Right renal pelvis (tissue), 4 donors: ENCODE measurements around the gene BPI. TPM values are rescaled to one million over a fixed set of nuclear protein-coding genes. Genes with fewer than 3 reads are reported as not detected.
"Not testable (repeated sequence)": the region's sequence is repeated elsewhere in the genome, so short reads cannot be mapped to it uniquely, and the experiment has no call there.

Source experiments
- DNase-seq, 4 donors: peaks; one replicate each; pipeline ENCODE4 v3.0.0-alpha.2; 2013; ENCODE audit warnings: low read depth in 4 of 4, low spot score in 3 of 4, missing footprints in 1 of 4
- polyA plus RNA-seq, 4 donors: library from polyadenylated mRNA; unstranded; fragments of 120-200 nt; gene quantifications; one replicate each; pipeline ENCODE4 v1.2.1, GENCODE V29; 2013; ENCODE audit not compliant: insufficient read length in 4 of 4

The BPI gene
- polyA plus RNA-seq, 4 donors = 0.80 to 1.4 (median 1.3) TPM; not detected in 1

GRCh38 chr20:38277285-38277684 is 26.7 kb upstream of the BPI start:
- no peak for DNase-seq

GRCh38 chr20:38277691-38278090 is 26.3 kb upstream of the BPI start:
- no peak for DNase-seq

GRCh38 chr20:38278131-38278530 is 25.8 kb upstream of the BPI start:
- no peak for DNase-seq

- DNase-seq = no peak
These were observed 25.2 kb upstream of the BPI start for GRCh38 chr20:38278763-38279162.

- DNase-seq = not testable (repeated sequence)
These were observed 22.6 kb upstream of the BPI start for GRCh38 chr20:38281176-38281915.

GRCh38 chr20:38283236-38283635 is 20.7 kb upstream of the BPI start:
- no peak for DNase-seq

GRCh38 chr20:38284066-38284650 is 19.8 kb upstream of the BPI start:
- not testable (repeated sequence) for DNase-seq

- DNase-seq = no peak
These were observed 19.0 kb upstream of the BPI start for GRCh38 chr20:38284893-38285444.

GRCh38 chr20:38286586-38287531 is 17.1 kb upstream of the BPI start:
- DNase-seq = no peak

GRCh38 chr20:38290829-38291814 is 12.8 kb upstream of the BPI start:
- no peak for DNase-seq

- no peak for DNase-seq
These were observed 12.0 kb upstream of the BPI start for GRCh38 chr20:38291966-38292365.

- DNase-seq = no peak
These were observed 10.4 kb upstream of the BPI start for GRCh38 chr20:38293491-38294065.

- DNase-seq = no peak
These were observed 9.8 kb upstream of the BPI start for GRCh38 chr20:38294076-38294591.

GRCh38 chr20:38295811-38296210 is 8.1 kb upstream of the BPI start:
- no peak for DNase-seq

- DNase-seq = no peak
These were observed 7.5 kb upstream of the BPI start for GRCh38 chr20:38296433-38296832.

- DNase-seq = no peak
These were observed 5.9 kb upstream of the BPI start for GRCh38 chr20:38297916-38298674.

GRCh38 chr20:38298768-38299288 is 5.1 kb upstream of the BPI start:
- peak in 1 of 4 donors; percentile 27 for DNase-seq

- DNase-seq = no peak
These were observed 4.0 kb upstream of the BPI start for GRCh38 chr20:38299963-38300362.
